K562 (cell line): ENCODE measurements around the gene IL17REL. TPM values are rescaled to one million over a fixed set of nuclear protein-coding genes. Genes with fewer than 3 reads are reported as not detected.

Experiments
- BMI1 ChIP-seq: fragments of 150-350 bp; IDR thresholded peaks from 2 replicates; pipeline ENCODE4 v1.6.1; 2014; ENCODE audit warnings: low read length
- CBX5 ChIP-seq: IDR thresholded peaks from 2 replicates; pipeline ENCODE4 v1.6.1; 2014; ENCODE audit warnings: low read depth, borderline replicate concordance
- CTBP1 ChIP-seq: fragments of 450-650 bp; IDR thresholded peaks from 2 replicates; pipeline ENCODE4 v1.6.1; 2016; ENCODE audit warnings: borderline replicate concordance
- CXXC5 ChIP-seq: fragments of 250-450 bp; sonication (Bioruptor Pico); IDR thresholded peaks from 2 replicates; pipeline ENCODE4 v1.8.0; 2022; ENCODE audit warnings: inconsistent platforms, mild to moderate bottlenecking, moderate library complexity
- EP400 ChIP-seq: fragments of 450-650 bp; IDR thresholded peaks from 2 replicates; pipeline ENCODE4 v1.6.1; 2017; ENCODE audit warnings: antibody characterized with exemption, mild to moderate bottlenecking, moderate library complexity
- ETS1 ChIP-seq: conservative IDR thresholded peaks from 2 replicates; pipeline ENCODE4 v1.6.1; 2011; ENCODE audit warnings: low read depth, mild to moderate bottlenecking, low read length; ENCODE audit not compliant: control insufficient read depth
- HNRNPUL1 ChIP-seq: fragments of 200-400 bp; formaldehyde crosslinking; IDR thresholded peaks from 2 replicates; pipeline ENCODE4 v1.6.1; 2017; ENCODE audit warnings: low read length
- JUNB ChIP-seq: fragments of 450-650 bp; formaldehyde crosslinking; conservative IDR thresholded peaks from 2 replicates; pipeline ENCODE4 v1.4.0; 2020; ENCODE audit warnings: mild to moderate bottlenecking
- KLF6 ChIP-seq: fragments of 250-450 bp; sonication (Bioruptor Pico); IDR thresholded peaks from 2 replicates; pipeline ENCODE4 v1.4.0; 2020; ENCODE audit warnings: mild to moderate bottlenecking, moderate library complexity, borderline replicate concordance
- LEF1 ChIP-seq: fragments of 450-650 bp; IDR thresholded peaks from 2 replicates; pipeline ENCODE4 v1.6.1; 2016; ENCODE audit warnings: mild to moderate bottlenecking
- MECOM ChIP-seq: fragments of 250-450 bp; sonication (Bioruptor Pico); IDR thresholded peaks from 2 replicates; pipeline ENCODE4 v1.8.0; 2022; ENCODE audit warnings: inconsistent platforms
- NELFE ChIP-seq: IDR thresholded peaks from 2 replicates; pipeline ENCODE4 v1.6.1; 2011; ENCODE audit warnings: mild to moderate bottlenecking; ENCODE audit not compliant: insufficient read depth, insufficient read length
- NFE2 ChIP-seq: IDR thresholded peaks from 2 replicates; pipeline ENCODE4 v1.6.1; 2014; ENCODE audit warnings: antibody characterized with exemption, low read depth
- SMARCE1 ChIP-seq: fragments of 450-650 bp; IDR thresholded peaks from 2 replicates; pipeline ENCODE4 v1.7.1; 2016; ENCODE audit warnings: mild to moderate bottlenecking
- TBP ChIP-seq: optimal IDR thresholded peaks from 2 replicates; pipeline ENCODE3; 2011; ENCODE audit warnings: low read depth, low read length, improper control_type of control experiment
- TRIM24 ChIP-seq, 2 experiments: fragments of 450-650 bp; IDR thresholded peaks; 2 replicates each; pipeline ENCODE4 v1.6.1; 2016
- U2AF2 ChIP-seq: fragments of 200-400 bp; formaldehyde crosslinking; optimal IDR thresholded peaks from 2 replicates; pipeline ENCODE3; 2017; ENCODE audit warnings: low read depth, mild to moderate bottlenecking, low read length
- ZBTB8A ChIP-seq: fragments of 450-650 bp; IDR thresholded peaks from 2 replicates; pipeline ENCODE4 v1.6.1; 2018; ENCODE audit warnings: mild to moderate bottlenecking, moderate library complexity; ENCODE audit not compliant: partially characterized antibody
- ZNF717 ChIP-seq: fragments of 250-450 bp; sonication (Bioruptor Pico); IDR thresholded peaks from 2 replicates; pipeline ENCODE4 v1.5.0; 2021
- ZNF77 ChIP-seq: fragments of 250-450 bp; sonication (Bioruptor Pico); IDR thresholded peaks from 2 replicates; pipeline ENCODE4 v1.5.0; 2020
- polyA plus RNA-seq, 8 experiments: library from polyadenylated mRNA; depleted of rRNA in 4 of 8; stranded (reverse) in 5 of 8; unstranded in 3 of 8; fragments of >200 nt; fragmentation: Nextera tagmentation in 2 of 8; fragmentation: Illumina TruSeq in 1 of 8; extraction: Ambion mirVana in 2 of 8; extraction: Trizol in 1 of 8; gene quantifications; 2 replicates each; pipeline versions ENCODE4 v1.2.1 to v1.2.3, GENCODE V29; 2011 to 2014; ENCODE audit warnings: inconsistent platforms in 1 of 8, missing spikeins in 1 of 8
- total RNA-seq, 7 experiments: library from RNA; depleted of rRNA in 6 of 7; stranded (reverse); fragments of >200 nt in 6 of 7; fragmentation: Illumina TruSeq in 2 of 7; extraction: Trizol in 2 of 7; gene quantifications; 2 replicates each; pipeline versions ENCODE4 v1.2.1 to v1.2.3, GENCODE V29; 2011 to 2021; ENCODE audit warnings: low replicate concordance in 1 of 7
- TF ChIP-seq, protein P1 (sequence below): fragments of 450-650 bp; formaldehyde crosslinking; IDR thresholded peaks from 2 replicates; pipeline ENCODE4 v1.4.0; 2020; ENCODE audit warnings: mild to moderate bottlenecking, moderate library complexity
- TF ChIP-seq, protein P2 (sequence below): fragments of 250-450 bp; sonication (Bioruptor Pico); IDR thresholded peaks from 2 replicates; pipeline ENCODE4 v1.5.0; 2020; ENCODE audit warnings: mild to moderate bottlenecking, borderline replicate concordance
- TF ChIP-seq, protein P3 (sequence below): sonication (generic); formaldehyde crosslinking; IDR thresholded peaks from 2 replicates; pipeline ENCODE4 v1.8.0; 2022; ENCODE audit warnings: missing genetic modification reagents, mild to moderate bottlenecking, moderate library complexity, borderline replicate concordance
- TF ChIP-seq, protein P4 (sequence below): fragments of 450-650 bp; IDR thresholded peaks from 2 replicates; pipeline ENCODE4 v1.7.0; 2016; ENCODE audit warnings: borderline replicate concordance

The IL17REL gene
- total and polyA plus RNA-seq, 9 of the 15 experiments (the other 6 are each of a cell fraction or from before 2014, with no cell fraction given), result 0.05 to 0.42 (median 0.11) TPM; not detected in 4

DNA sequence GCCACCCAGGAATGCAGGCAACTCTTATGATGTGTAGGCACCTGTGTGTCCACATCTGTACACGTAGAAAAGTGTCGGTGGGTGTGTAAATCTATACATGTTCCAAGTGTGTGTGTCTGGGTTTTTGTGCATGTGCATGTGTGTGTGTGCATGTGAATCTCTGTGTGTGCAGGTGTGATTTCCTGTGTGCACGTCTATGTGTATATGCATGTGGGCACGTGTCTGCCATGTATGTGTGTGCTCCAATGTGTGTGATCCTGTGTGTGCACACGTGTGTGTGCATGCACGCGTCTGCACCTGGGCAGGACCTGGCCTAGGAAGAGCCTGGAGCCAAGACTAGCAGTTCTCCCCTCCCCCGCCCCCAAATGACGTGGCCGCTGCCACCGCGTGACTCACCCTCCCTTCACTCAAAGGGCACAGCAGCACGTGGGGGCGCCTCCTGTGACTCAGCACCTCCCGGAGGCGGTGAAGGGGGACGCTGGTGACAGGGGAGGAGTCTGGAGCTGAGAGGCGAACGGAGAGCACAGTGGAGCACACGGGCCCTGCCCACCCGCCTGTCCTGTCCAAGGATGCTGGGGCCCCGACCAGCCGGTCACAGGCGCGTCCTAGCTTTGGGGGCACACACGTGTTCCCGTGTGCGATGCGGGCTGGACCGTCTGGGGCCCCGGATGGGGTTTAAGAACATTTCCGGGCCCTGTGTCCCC, 41.9 kb downstream of the IL17REL start (continued):
- TF ChIP-seq ZBTB8A (no peak), HNRNPUL1 (no peak), U2AF2 (no peak), KLF6 (CRISPR knock-in tag) (no peak), NFE2 (peak; percentile 98), TBP (peak; percentile 52), ETS1 (no peak), BMI1 (no peak), JUNB (peak; percentile 98), TRIM24 (IDR thresholded peaks at IDR 0.05) (peak; percentile 24 to 63; a peak in 3 of 4 replicates), LEF1 (peak; percentile 85), ZNF717 (CRISPR knock-in tag) (no peak), ZNF77 (no peak), NELFE (no peak), CXXC5 (CRISPR knock-in tag) (no peak), CTBP1 (peak; percentile 77; the same call in 1 of the 2 replicates), EP400 (peak; percentile 92), MECOM (CRISPR knock-in tag) (no peak), SMARCE1 (peak; percentile 82), CBX5 (no peak)
- TF ChIP-seq, protein P1, sequence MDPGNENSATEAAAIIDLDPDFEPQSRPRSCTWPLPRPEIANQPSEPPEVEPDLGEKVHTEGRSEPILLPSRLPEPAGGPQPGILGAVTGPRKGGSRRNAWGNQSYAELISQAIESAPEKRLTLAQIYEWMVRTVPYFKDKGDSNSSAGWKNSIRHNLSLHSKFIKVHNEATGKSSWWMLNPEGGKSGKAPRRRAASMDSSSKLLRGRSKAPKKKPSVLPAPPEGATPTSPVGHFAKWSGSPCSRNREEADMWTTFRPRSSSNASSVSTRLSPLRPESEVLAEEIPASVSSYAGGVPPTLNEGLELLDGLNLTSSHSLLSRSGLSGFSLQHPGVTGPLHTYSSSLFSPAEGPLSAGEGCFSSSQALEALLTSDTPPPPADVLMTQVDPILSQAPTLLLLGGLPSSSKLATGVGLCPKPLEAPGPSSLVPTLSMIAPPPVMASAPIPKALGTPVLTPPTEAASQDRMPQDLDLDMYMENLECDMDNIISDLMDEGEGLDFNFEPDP, result no peak
- TF ChIP-seq, protein P2, sequence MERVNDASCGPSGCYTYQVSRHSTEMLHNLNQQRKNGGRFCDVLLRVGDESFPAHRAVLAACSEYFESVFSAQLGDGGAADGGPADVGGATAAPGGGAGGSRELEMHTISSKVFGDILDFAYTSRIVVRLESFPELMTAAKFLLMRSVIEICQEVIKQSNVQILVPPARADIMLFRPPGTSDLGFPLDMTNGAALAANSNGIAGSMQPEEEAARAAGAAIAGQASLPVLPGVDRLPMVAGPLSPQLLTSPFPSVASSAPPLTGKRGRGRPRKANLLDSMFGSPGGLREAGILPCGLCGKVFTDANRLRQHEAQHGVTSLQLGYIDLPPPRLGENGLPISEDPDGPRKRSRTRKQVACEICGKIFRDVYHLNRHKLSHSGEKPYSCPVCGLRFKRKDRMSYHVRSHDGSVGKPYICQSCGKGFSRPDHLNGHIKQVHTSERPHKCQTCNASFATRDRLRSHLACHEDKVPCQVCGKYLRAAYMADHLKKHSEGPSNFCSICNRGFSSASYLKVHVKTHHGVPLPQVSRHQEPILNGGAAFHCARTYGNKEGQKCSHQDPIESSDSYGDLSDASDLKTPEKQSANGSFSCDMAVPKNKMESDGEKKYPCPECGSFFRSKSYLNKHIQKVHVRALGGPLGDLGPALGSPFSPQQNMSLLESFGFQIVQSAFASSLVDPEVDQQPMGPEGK (CRISPR knock-in tag), result no peak
- TF ChIP-seq, protein P3, sequence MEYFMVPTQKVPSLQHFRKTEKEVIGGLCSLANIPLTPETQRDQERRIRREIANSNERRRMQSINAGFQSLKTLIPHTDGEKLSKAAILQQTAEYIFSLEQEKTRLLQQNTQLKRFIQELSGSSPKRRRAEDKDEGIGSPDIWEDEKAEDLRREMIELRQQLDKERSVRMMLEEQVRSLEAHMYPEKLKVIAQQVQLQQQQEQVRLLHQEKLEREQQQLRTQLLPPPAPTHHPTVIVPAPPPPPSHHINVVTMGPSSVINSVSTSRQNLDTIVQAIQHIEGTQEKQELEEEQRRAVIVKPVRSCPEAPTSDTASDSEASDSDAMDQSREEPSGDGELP (CRISPR knock-in tag), result peak; percentile 82
- TF ChIP-seq, protein P4, sequence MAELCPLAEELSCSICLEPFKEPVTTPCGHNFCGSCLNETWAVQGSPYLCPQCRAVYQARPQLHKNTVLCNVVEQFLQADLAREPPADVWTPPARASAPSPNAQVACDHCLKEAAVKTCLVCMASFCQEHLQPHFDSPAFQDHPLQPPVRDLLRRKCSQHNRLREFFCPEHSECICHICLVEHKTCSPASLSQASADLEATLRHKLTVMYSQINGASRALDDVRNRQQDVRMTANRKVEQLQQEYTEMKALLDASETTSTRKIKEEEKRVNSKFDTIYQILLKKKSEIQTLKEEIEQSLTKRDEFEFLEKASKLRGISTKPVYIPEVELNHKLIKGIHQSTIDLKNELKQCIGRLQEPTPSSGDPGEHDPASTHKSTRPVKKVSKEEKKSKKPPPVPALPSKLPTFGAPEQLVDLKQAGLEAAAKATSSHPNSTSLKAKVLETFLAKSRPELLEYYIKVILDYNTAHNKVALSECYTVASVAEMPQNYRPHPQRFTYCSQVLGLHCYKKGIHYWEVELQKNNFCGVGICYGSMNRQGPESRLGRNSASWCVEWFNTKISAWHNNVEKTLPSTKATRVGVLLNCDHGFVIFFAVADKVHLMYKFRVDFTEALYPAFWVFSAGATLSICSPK, result no peak
